H9 (cell line): ENCODE data around the gene HLX. TPM values are rescaled to one million over a fixed set of nuclear protein-coding genes. Genes with fewer than 3 reads are reported as not detected.

Experiments
- DNase-seq: peaks from one replicate; pipeline ENCODE4 v3.0.0-alpha.2; 2017
- H2AFZ ChIP-seq: one replicate; pipeline ENCODE4 v1.6.1; 2013; ENCODE audit warnings: mild to moderate bottlenecking, low read length, control low read depth, moderate library complexity
- H2AK5ac ChIP-seq: 2 replicates; pipeline ENCODE4 v1.6.1; 2013; ENCODE audit warnings: low read length, control low read depth, mixed read lengths; ENCODE audit not compliant: insufficient read length
- H2BK120ac ChIP-seq: one replicate; pipeline ENCODE4 v1.6.1; 2013; ENCODE audit warnings: low read depth, mild to moderate bottlenecking, low read length, control low read depth, inconsistent platforms; ENCODE audit not compliant: poor library complexity, severe bottlenecking
- H2BK12ac ChIP-seq: 2 replicates; pipeline ENCODE4 v1.6.1; 2013; ENCODE audit warnings: low read length, control low read depth, mixed read lengths, low read depth; ENCODE audit not compliant: insufficient read length
- H2BK15ac ChIP-seq: 2 replicates; pipeline ENCODE4 v1.6.1; 2013; ENCODE audit warnings: low read depth, low read length, control low read depth
- H2BK20ac ChIP-seq: one replicate; pipeline ENCODE4 v1.6.1; 2013; ENCODE audit warnings: low read depth, mild to moderate bottlenecking, low read length, control low read depth, inconsistent platforms; ENCODE audit not compliant: poor library complexity, severe bottlenecking
- H2BK5ac ChIP-seq: 2 replicates; pipeline ENCODE4 v1.6.1; 2013; ENCODE audit warnings: low read length, control low read depth, mixed read lengths; ENCODE audit not compliant: insufficient read length
- H3K14ac ChIP-seq: 2 replicates; pipeline ENCODE4 v1.6.1; 2013; ENCODE audit warnings: low read length, control low read depth; ENCODE audit not compliant: insufficient read depth
- H3K18ac ChIP-seq: 2 replicates; pipeline ENCODE4 v1.6.1; 2013; ENCODE audit warnings: low read depth, mild to moderate bottlenecking, mixed read lengths, low read length, control low read depth; ENCODE audit not compliant: insufficient read length
- H3K23ac ChIP-seq: 2 replicates; pipeline ENCODE4 v1.6.1; 2013; ENCODE audit warnings: low read length, control low read depth, mixed read lengths, low read depth; ENCODE audit not compliant: insufficient read length
- H3K23me2 ChIP-seq: 2 replicates; pipeline ENCODE4 v1.6.1; 2013; ENCODE audit warnings: low read depth, mild to moderate bottlenecking, mixed read lengths, low read length, control low read depth; ENCODE audit not compliant: insufficient read length, poor library complexity, severe bottlenecking
- H3K27ac ChIP-seq: 2 replicates; pipeline ENCODE4 v1.5.1; 2013; ENCODE audit warnings: low read length, control low read depth, mixed read lengths, low read depth; ENCODE audit not compliant: insufficient read length
- H3K27me3 ChIP-seq: 2 replicates; pipeline ENCODE4 v1.6.1; 2013; ENCODE audit warnings: low read length, control low read depth, inconsistent platforms; ENCODE audit not compliant: insufficient read depth
- H3K4ac ChIP-seq: 2 replicates; pipeline ENCODE4 v1.6.1; 2013; ENCODE audit warnings: low read depth, mild to moderate bottlenecking, control low read depth, inconsistent platforms, low read length, moderate library complexity
- H3K4me1 ChIP-seq: 2 replicates; pipeline ENCODE4 v1.6.1; 2013; ENCODE audit warnings: low read length, control low read depth, inconsistent platforms; ENCODE audit not compliant: insufficient read depth
- H3K4me2 ChIP-seq: 2 replicates; pipeline ENCODE4 v1.6.1; 2013; ENCODE audit warnings: low read length, control low read depth, mixed read lengths; ENCODE audit not compliant: insufficient read length, insufficient read depth
- H3K56ac ChIP-seq: 2 replicates; pipeline ENCODE4 v1.6.1; 2013; ENCODE audit warnings: low read depth, mild to moderate bottlenecking, mixed read lengths, low read length, control low read depth; ENCODE audit not compliant: insufficient read length
- H3K79me1 ChIP-seq: 2 replicates; pipeline ENCODE4 v1.6.1; 2013; ENCODE audit warnings: low read depth, mild to moderate bottlenecking, moderate library complexity, low read length, control low read depth, inconsistent platforms; ENCODE audit not compliant: insufficient read depth, poor library complexity, severe bottlenecking
- H3K79me2 ChIP-seq: 2 replicates; pipeline ENCODE4 v1.6.1; 2013; ENCODE audit warnings: low read length, control low read depth, inconsistent platforms; ENCODE audit not compliant: insufficient read depth
- H3K9ac ChIP-seq: 2 replicates; pipeline ENCODE4 v1.6.1; 2013; ENCODE audit warnings: low read length, control low read depth, mixed read lengths; ENCODE audit not compliant: insufficient read length; ENCODE audit errors: extremely low read depth
- H3K9me3 ChIP-seq: one replicate; pipeline ENCODE4 v1.6.1; 2013; ENCODE audit warnings: low read depth, low read length, inconsistent platforms; ENCODE audit not compliant: control insufficient read depth
- H3T11ph ChIP-seq: one replicate; pipeline ENCODE4 v1.6.1; 2013; ENCODE audit warnings: mild to moderate bottlenecking, low read length, control low read depth, inconsistent platforms
- H4K20me1 ChIP-seq: one replicate; pipeline ENCODE4 v1.6.1; 2013; ENCODE audit not compliant: control insufficient read depth, insufficient read length, insufficient read depth
- H4K5ac ChIP-seq: 2 replicates; pipeline ENCODE4 v1.6.1; 2013; ENCODE audit warnings: low read depth, mild to moderate bottlenecking, mixed read lengths, low read length, control low read depth; ENCODE audit not compliant: insufficient read length
- H4K8ac ChIP-seq: replicated peaks from 2 replicates; pipeline ENCODE4 v1.6.1; 2013; ENCODE audit warnings: low read length, control low read depth, mixed read lengths, low read depth; ENCODE audit not compliant: insufficient read length
- H4K91ac ChIP-seq: 2 replicates; pipeline ENCODE4 v1.6.1; 2013; ENCODE audit warnings: low read depth, mild to moderate bottlenecking, moderate library complexity, mixed read lengths, low read length, control low read depth; ENCODE audit not compliant: insufficient read length
- H3K27ac Mint-ChIP-seq, 3 experiments: 2 replicates in 2 of 3; 3 replicates in 1 of 3; pipeline ENCODE4 v1.8.0; 2020 to 2021; ENCODE audit warnings: mixed read lengths in 3 of 3, mild to moderate bottlenecking in 1 of 3, moderate library complexity in 1 of 3
- H3K27me3 Mint-ChIP-seq: 2 replicates; pipeline ENCODE4 v1.8.0; 2021; ENCODE audit warnings: low read depth, mild to moderate bottlenecking, moderate library complexity, mixed read lengths
- H3K36me3 Mint-ChIP-seq, 3 experiments: 2 replicates in 2 of 3; 3 replicates in 1 of 3; pipeline ENCODE4 v1.8.0; 2020 to 2021; ENCODE audit warnings: low read depth in 3 of 3, mixed read lengths in 3 of 3; ENCODE audit not compliant: insufficient read depth in 1 of 3
- H3K4me1 Mint-ChIP-seq, 2 experiments: 2 replicates each; pipeline ENCODE4 v1.8.0; 2020; ENCODE audit warnings: mixed read lengths in 2 of 2
- H3K4me3 Mint-ChIP-seq, 2 experiments: 2 replicates in 1 of 2; 3 replicates in 1 of 2; pipeline ENCODE4 v1.8.0; 2020 to 2021; ENCODE audit warnings: mild to moderate bottlenecking in 2 of 2, mixed read lengths in 2 of 2, moderate library complexity in 1 of 2
- H3K9me3 Mint-ChIP-seq, 2 experiments: 2 replicates in 1 of 2; 3 replicates in 1 of 2; pipeline ENCODE4 v1.8.0; 2020; ENCODE audit warnings: mild to moderate bottlenecking in 2 of 2, mixed read lengths in 2 of 2, moderate library complexity in 1 of 2
- CTCF ChIP-seq: fragments of 200-600 bp; sonication (generic); conservative IDR thresholded peaks from 3 replicates; pipeline ENCODE4 v1.8.0; 2021; ENCODE audit warnings: antibody characterized with exemption, mild to moderate bottlenecking
- WGBS: extraction: QIAGEN DNeasy Blood & Tissue Kit; methylation state at CpG from one replicate; pipeline ENCODE4 v1.1.7; 2013; ENCODE audit warnings: missing lambda C conversion rate, low lambda C conversion rate, mixed read lengths; ENCODE audit not compliant: insufficient read length; ENCODE audit errors: extremely low coverage; 5-methylcytosine and 5-hydroxymethylcytosine counted together
- total RNA-seq: library from RNA; stranded (reverse); gene quantifications from 2 replicates; pipeline ENCODE4 v1.2.1, GENCODE V29; 2021

The HLX gene
- total RNA-seq, 1 experiment from 2014 or later, result 0.37 TPM

GRCh38 chr1:220928320-220928719, 49.1 kb downstream of the HLX start:
- H3K27me3 ChIP-seq, result no peaks in the 10 kb centered on the region
- no peak overlapping the region for H3K18ac ChIP-seq
- no peak overlapping the region for H4K91ac ChIP-seq
- H4K5ac ChIP-seq, result no peak overlapping the region
- H2AK5ac ChIP-seq, result no peak overlapping the region
- no peak overlapping the region for H3K4me2 ChIP-seq
- no peak overlapping the region for H3K23ac ChIP-seq
- no peak for TF ChIP-seq CTCF
- H3K27ac ChIP-seq, result no peak overlapping the region
- H3K4ac ChIP-seq, result no peak overlapping the region
- no peak overlapping the region for H3T11ph ChIP-seq
- H2BK12ac ChIP-seq, result no peak overlapping the region
- no peak overlapping the region for H3K9ac ChIP-seq
- no peaks in the 10 kb centered on the region for H3K79me2 ChIP-seq
- no peak overlapping the region for H2BK5ac ChIP-seq
- no peak overlapping the region for H3K4me3 Mint-ChIP-seq
- no peak overlapping the region for H3K14ac ChIP-seq
- no peak overlapping the region for H2BK20ac ChIP-seq
- H4K8ac ChIP-seq, result no peak overlapping the region
- no peaks in the 10 kb centered on the region; a peak in 1 of 7 replicates for H3K36me3 Mint-ChIP-seq
- no peak for DNase-seq
- H2BK120ac ChIP-seq, result no peak overlapping the region
- no peaks in the 10 kb centered on the region for H4K20me1 ChIP-seq
- no peak overlapping the region for H2BK15ac ChIP-seq
- no peak overlapping the region for H3K56ac ChIP-seq
- H3K4me1 ChIP-seq, result no peaks in the 10 kb centered on the region; the same call in 1 of the 2 replicates
- no peaks in the 10 kb centered on the region for H3K79me1 ChIP-seq
- no peaks in the 10 kb centered on the region for H3K23me2 ChIP-seq
- H3K27ac Mint-ChIP-seq, result no peak overlapping the region
- H3K9me3 ChIP-seq, result no peaks in the 10 kb centered on the region
- WGBS, result no CpG with 5 or more reads among the region's 1 CpG
- H3K4me1 Mint-ChIP-seq, result peaks cover 4 to 7% of the 10 kb centered on the region in 2 experiments
- no peaks in the 10 kb centered on the region; the same call in 1 of the 2 replicates for H3K27me3 Mint-ChIP-seq
- H3K9me3 Mint-ChIP-seq, result no peaks in the 10 kb centered on the region
- H2AFZ ChIP-seq, result no peak overlapping the region
